SK-N-SH (cell line): ENCODE measurements around the gene C1QTNF9. TPM values are rescaled to one million over a fixed set of nuclear protein-coding genes. Genes with fewer than 3 reads are reported as not detected.

Experiments
- CTCF ChIA-PET: fragments of 300-600, 350-600 bp; formaldehyde crosslinking; extraction: SDS; loops from one replicate; lab custom pipeline; 2021; lab: Yijun Ruan, JAX
- POLR2A ChIA-PET: fragments of 350-600 bp; sonication (Branson Sonifier 250); formaldehyde crosslinking; extraction: SDS; loops from one replicate; lab custom pipeline; 2020; ENCODE audit warnings: antibody characterized with exemption, inconsistent platforms; lab: Yijun Ruan, JAX
- DNase-seq: peaks from one replicate; pipeline ENCODE4 v3.0.0; 2012
- H2AFZ ChIP-seq: fragments of 200-600 bp; sonication (generic); 2 replicates; pipeline ENCODE4 v1.8.1; 2016; ENCODE audit warnings: antibody characterized with exemption, mild to moderate bottlenecking, low read depth
- H3F3A ChIP-seq: fragments of 200-600 bp; sonication (generic); replicated peaks from 2 replicates; pipeline ENCODE3; 2016; ENCODE audit warnings: antibody characterized with exemption, mild to moderate bottlenecking; ENCODE audit not compliant: insufficient read depth
- H3K27ac ChIP-seq, 2 experiments: fragments of 200-500 bp in 1 of 2; fragments of 200-600 bp in 1 of 2; sonication (Bioruptor generic) in 1 of 2; sonication (generic), shearing (Covaris generic) in 1 of 2; 2 replicates each; pipeline versions ENCODE4 v1.5.1 to v1.6.1; 2014 to 2016; ENCODE audit warnings: low read depth in 2 of 2, inconsistent platforms in 1 of 2, low read length in 1 of 2, mild to moderate bottlenecking in 1 of 2, mixed read lengths in 1 of 2
- H3K27me3 ChIP-seq: fragments of 200-600 bp; sonication (generic), shearing (Covaris generic); 2 replicates; pipeline ENCODE4 v1.6.1; 2016; ENCODE audit warnings: mixed run types; ENCODE audit not compliant: insufficient read depth
- H3K36me3 ChIP-seq, 2 experiments: fragments of 200-500 bp in 1 of 2; fragments of 200-600 bp in 1 of 2; sonication (Bioruptor generic) in 1 of 2; sonication (generic) in 1 of 2; replicated peaks in 1 of 2; 2 replicates each; pipeline versions ENCODE3 to v1.5.1; 2014 to 2016; ENCODE audit warnings: low read length in 1 of 2, mild to moderate bottlenecking in 1 of 2; ENCODE audit not compliant: insufficient read depth in 2 of 2, control insufficient read depth in 1 of 2
- H3K4me1 ChIP-seq, 2 experiments: fragments of 200-500 bp in 1 of 2; fragments of 200-600 bp in 1 of 2; sonication (Bioruptor generic) in 1 of 2; sonication (generic), shearing (Covaris generic) in 1 of 2; 2 replicates each; pipeline versions ENCODE4 v1.5.1 to v1.6.1; 2014 to 2016; ENCODE audit warnings: low read depth in 1 of 2, low read length in 1 of 2, mixed run types in 1 of 2; ENCODE audit not compliant: insufficient read depth in 2 of 2, control insufficient read depth in 1 of 2
- H3K4me2 ChIP-seq: fragments of 200-600 bp; sonication (generic), shearing (Covaris generic); 2 replicates; pipeline ENCODE4 v1.6.1; 2017; ENCODE audit warnings: mixed run types
- H3K4me3 ChIP-seq, 2 experiments: fragments of 200-500 bp in 1 of 2; fragments of 200-600 bp in 1 of 2; sonication (Bioruptor generic) in 1 of 2; sonication (generic), shearing (Covaris generic) in 1 of 2; 2 replicates each; pipeline versions ENCODE4 v1.5.1 to v1.8.1; 2014 to 2016; ENCODE audit warnings: low read depth in 2 of 2, inconsistent platforms in 1 of 2, low read length in 1 of 2, mild to moderate bottlenecking in 1 of 2, mixed read lengths in 1 of 2, moderate library complexity in 1 of 2
- H3K79me2 ChIP-seq: fragments of 200-600 bp; sonication (generic); 2 replicates; pipeline ENCODE4 v1.8.1; 2017; ENCODE audit warnings: mild to moderate bottlenecking; ENCODE audit not compliant: insufficient read depth
- H3K9ac ChIP-seq: fragments of 200-600 bp; sonication (generic); 2 replicates; pipeline ENCODE4 v1.6.1; 2017; ENCODE audit warnings: mixed run types
- H3K9me2 ChIP-seq: fragments of 200-600 bp; sonication (generic); 2 replicates; pipeline ENCODE4 v1.6.1; 2017; ENCODE audit warnings: mixed run types
- H3K9me3 ChIP-seq: fragments of 200-600 bp; sonication (generic); 2 replicates; pipeline ENCODE4 v1.6.1; 2017; ENCODE audit warnings: mixed run types, mild to moderate bottlenecking, moderate library complexity
- H4K20me1 ChIP-seq: fragments of 200-600 bp; sonication (generic); 2 replicates; pipeline ENCODE4 v1.6.1; 2017; ENCODE audit warnings: mild to moderate bottlenecking, mixed run types; ENCODE audit not compliant: insufficient read depth
- CHD2 ChIP-seq: fragments of 150-350 bp; IDR thresholded peaks from 2 replicates; pipeline ENCODE4 v1.6.1; 2018; ENCODE audit warnings: low read length; ENCODE audit not compliant: partially characterized antibody
- ELF1 ChIP-seq: IDR thresholded peaks from 2 replicates; pipeline ENCODE4 v1.4.0; 2012
- EP300 ChIP-seq, 2 experiments: IDR thresholded peaks; 2 replicates each; pipeline versions ENCODE4 v1.4.0 to v1.6.1; 2012; ENCODE audit warnings: borderline replicate concordance in 1 of 2, low read depth in 1 of 2, low read length in 1 of 2
- FOXJ3 ChIP-seq: sonication (generic); formaldehyde crosslinking; IDR thresholded peaks from 2 replicates; pipeline ENCODE4 v1.5.1; 2020; ENCODE audit warnings: mild to moderate bottlenecking, missing genetic modification reagents
- GABPA ChIP-seq: IDR thresholded peaks from 2 replicates; pipeline ENCODE4 v1.4.0; 2012; ENCODE audit warnings: low read depth, mild to moderate bottlenecking
- MXI1 ChIP-seq: IDR thresholded peaks from 2 replicates; pipeline ENCODE4 v1.6.1; 2012; ENCODE audit warnings: mild to moderate bottlenecking, low read depth, low read length, improper control_type of control experiment
- POLR2AphosphoS5 ChIP-seq: IDR thresholded peaks from 2 replicates; pipeline ENCODE4 v1.6.1; 2012; ENCODE audit warnings: low read depth, low read length
- RCOR1 ChIP-seq: fragments of 150-350 bp; IDR thresholded peaks from 2 replicates; pipeline ENCODE4 v1.6.1; 2017; ENCODE audit warnings: antibody characterized with exemption, low read length
- REST ChIP-seq: IDR thresholded peaks from 2 replicates; pipeline ENCODE4 v1.6.1; 2012; ENCODE audit warnings: mild to moderate bottlenecking, low read depth, low read length, moderate library complexity
- RXRA ChIP-seq: IDR thresholded peaks from 2 replicates; pipeline ENCODE4 v1.4.0; 2012; ENCODE audit warnings: low read depth, mild to moderate bottlenecking, borderline replicate concordance
- SMC3 ChIP-seq: IDR thresholded peaks from 2 replicates; pipeline ENCODE4 v1.6.1; 2012; ENCODE audit warnings: low read depth, low read length, improper control_type of control experiment
- TAF1 ChIP-seq: IDR thresholded peaks from 2 replicates; pipeline ENCODE4 v1.6.1; 2012; ENCODE audit warnings: low read depth, mild to moderate bottlenecking, low read length, moderate library complexity, borderline replicate concordance
- TCF12 ChIP-seq: IDR thresholded peaks from 2 replicates; pipeline ENCODE4 v1.4.0; 2012
- USF1 ChIP-seq: IDR thresholded peaks from 2 replicates; pipeline ENCODE4 v1.4.0; 2012; ENCODE audit warnings: low read depth, borderline replicate concordance
- WGBS: methylation state at CpG from one replicate; pipeline ENCODE4 v1.1.6; 2017; ENCODE audit warnings: low lambda C conversion rate; 5-methylcytosine and 5-hydroxymethylcytosine counted together
- polyA plus RNA-seq, 3 experiments: library from polyadenylated mRNA; depleted of rRNA; stranded (reverse); fragments of >200 nt; gene quantifications; 2 replicates each; pipeline ENCODE4 v1.2.3, GENCODE V29; 2012
- TF ChIP-seq, protein P1 (sequence below): IDR thresholded peaks from 2 replicates; pipeline ENCODE4 v1.4.0; 2012; ENCODE audit warnings: low read depth
- TF ChIP-seq, protein P2 (sequence below): fragments of 150-350 bp; IDR thresholded peaks from 2 replicates; pipeline ENCODE4 v1.6.1; 2016; ENCODE audit warnings: mild to moderate bottlenecking, low read depth, low read length

The C1QTNF9 gene
- polyA plus RNA-seq, 1 of the 3 experiments (the other 2 are of a cell fraction): not detected

GRCh38 chr13:24263632-24264031 lies 45.7 kb upstream of the C1QTNF9 start:
- no peaks in the 10 kb centered on the region for H3K9me2 ChIP-seq
- H3K27me3 ChIP-seq: no peaks in the 10 kb centered on the region
- CTCF ChIA-PET: interaction anchor here (1.8 kb wide), 1 partner anchor 35 kb away, joined by 6 read pairs; no protein-coding TSS in a partner anchor
- no peak overlapping the region for H3K27ac ChIP-seq
- DNase-seq: no peak
- H3K9ac ChIP-seq: no peak overlapping the region
- H3K4me2 ChIP-seq: no peak overlapping the region
- TF ChIP-seq FOXJ3 (CRISPR knock-in tag): no peak
- no peak for TF ChIP-seq CHD2
- TF ChIP-seq TAF1: no peak
- TF ChIP-seq ELF1: no peak
- TF ChIP-seq RCOR1: no peak
- no peak for TF ChIP-seq SMC3
- no peak for TF ChIP-seq RXRA
- no peak for TF ChIP-seq MXI1
- no peak for TF ChIP-seq REST
- no peak for TF ChIP-seq EP300 (IDR thresholded peaks at IDR 0.05; ENCODE audit: borderline replicate concordance in 1 of 2, low read depth in 1 of 2, low read length in 1 of 2)
- no peak for TF ChIP-seq GABPA
- TF ChIP-seq, protein P1, sequence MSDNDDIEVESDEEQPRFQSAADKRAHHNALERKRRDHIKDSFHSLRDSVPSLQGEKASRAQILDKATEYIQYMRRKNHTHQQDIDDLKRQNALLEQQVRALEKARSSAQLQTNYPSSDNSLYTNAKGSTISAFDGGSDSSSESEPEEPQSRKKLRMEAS: no peak
- TF ChIP-seq, protein P2, sequence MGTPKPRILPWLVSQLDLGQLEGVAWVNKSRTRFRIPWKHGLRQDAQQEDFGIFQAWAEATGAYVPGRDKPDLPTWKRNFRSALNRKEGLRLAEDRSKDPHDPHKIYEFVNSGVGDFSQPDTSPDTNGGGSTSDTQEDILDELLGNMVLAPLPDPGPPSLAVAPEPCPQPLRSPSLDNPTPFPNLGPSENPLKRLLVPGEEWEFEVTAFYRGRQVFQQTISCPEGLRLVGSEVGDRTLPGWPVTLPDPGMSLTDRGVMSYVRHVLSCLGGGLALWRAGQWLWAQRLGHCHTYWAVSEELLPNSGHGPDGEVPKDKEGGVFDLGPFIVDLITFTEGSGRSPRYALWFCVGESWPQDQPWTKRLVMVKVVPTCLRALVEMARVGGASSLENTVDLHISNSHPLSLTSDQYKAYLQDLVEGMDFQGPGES: no peak
- no peak for TF ChIP-seq USF1
- no peak for TF ChIP-seq TCF12
- TF ChIP-seq POLR2AphosphoS5: no peak
- TF ChIP-seq, all 33 proteins: peak for 0
- no peaks in the 10 kb centered on the region for H3K79me2 ChIP-seq
- no peaks in the 10 kb centered on the region; a peak in 1 of 4 replicates for H3K4me1 ChIP-seq
- POLR2A ChIA-PET: no interaction called here
- no peak overlapping the region for H2AFZ ChIP-seq
- H4K20me1 ChIP-seq: no peaks in the 10 kb centered on the region
- H3K9me3 ChIP-seq: no peaks in the 10 kb centered on the region
- H3F3A ChIP-seq: no peaks in the 10 kb centered on the region
- H3K36me3 ChIP-seq: no peaks in the 10 kb centered on the region
- WGBS: 80% methylated on average over 4 of the region's 4 CpGs
- H3K4me3 ChIP-seq: no peak overlapping the region
